ENCODE measurements around the gene RFX8. TPM values are rescaled to one million over a fixed set of nuclear protein-coding genes. Genes with fewer than 3 reads are reported as not detected.
"Not testable (repeated sequence)": the region's sequence is repeated elsewhere in the genome, so short reads cannot be mapped to it uniquely, and the experiment has no call there.

The RFX8 gene
- polyA plus RNA-seq, 4 donors = 0.10 to 0.35 TPM; not detected in 2

DNA sequence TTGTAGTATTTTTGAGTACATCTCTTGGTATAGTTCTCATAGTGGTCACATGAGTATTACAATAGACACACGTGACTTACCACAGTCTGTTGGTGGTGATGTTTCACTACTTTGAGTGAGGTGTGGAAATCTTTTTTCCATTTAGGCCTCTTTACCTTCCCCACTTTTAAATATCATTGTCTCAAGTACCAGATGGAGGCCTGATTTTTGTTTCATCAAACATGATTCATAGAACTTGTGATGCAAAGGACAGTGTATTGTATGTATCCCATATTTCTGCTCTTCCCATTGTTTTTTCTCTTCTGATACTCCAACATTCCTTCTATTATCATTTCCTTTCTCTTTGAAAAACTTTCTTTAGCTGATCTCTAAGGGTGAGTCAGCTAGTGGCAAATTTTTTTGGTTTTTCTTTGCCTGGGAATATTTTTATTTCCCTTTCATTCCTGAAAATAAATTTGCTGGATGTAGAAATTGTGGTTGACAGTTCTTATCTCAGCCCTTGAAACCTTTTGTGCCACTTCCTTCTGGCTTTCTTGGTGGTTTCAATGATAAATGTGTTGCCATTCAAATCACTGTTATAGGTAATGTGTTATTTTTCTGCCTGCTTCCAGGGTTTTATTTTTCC is 32.8 kb downstream of the RFX8 start:
- Histone ChIP-seq H3K36me3 (ENCODE audit: control insufficient read depth in 3 of 3, insufficient read depth in 2 of 3, low read depth in 1 of 3, low read length in 3 of 3) (no peaks in the 10 kb centered on the region), H3K4me3 (ENCODE audit: low read depth in 1 of 3, low read length in 3 of 3) (no peak overlapping the region), H3K27me3 (ENCODE audit: control insufficient read depth in 3 of 3, insufficient read depth in 3 of 3, low read length in 3 of 3) (no peaks in the 10 kb centered on the region), H3K4me1 (ENCODE audit: control insufficient read depth in 3 of 3, insufficient read depth in 2 of 3, low read depth in 1 of 3, low read length in 2 of 3) (no peaks in the 10 kb centered on the region), H3K27ac (ENCODE audit: low read depth in 1 of 3, low read length in 2 of 3) (no peak overlapping the region), H3K9me3 (ENCODE audit: control insufficient read depth in 2 of 2, insufficient read depth in 1 of 2, low read depth in 1 of 2, low read length in 1 of 2) (peaks cover 0 to 15% of the 10 kb centered on the region in 2 donors)
- no peak for DNase-seq
- no peak for FAIRE-seq
- 64 to 81% (median 69%) methylated on average over 1 of the region's 1 CpG for WGBS, 3 donors

DNA sequence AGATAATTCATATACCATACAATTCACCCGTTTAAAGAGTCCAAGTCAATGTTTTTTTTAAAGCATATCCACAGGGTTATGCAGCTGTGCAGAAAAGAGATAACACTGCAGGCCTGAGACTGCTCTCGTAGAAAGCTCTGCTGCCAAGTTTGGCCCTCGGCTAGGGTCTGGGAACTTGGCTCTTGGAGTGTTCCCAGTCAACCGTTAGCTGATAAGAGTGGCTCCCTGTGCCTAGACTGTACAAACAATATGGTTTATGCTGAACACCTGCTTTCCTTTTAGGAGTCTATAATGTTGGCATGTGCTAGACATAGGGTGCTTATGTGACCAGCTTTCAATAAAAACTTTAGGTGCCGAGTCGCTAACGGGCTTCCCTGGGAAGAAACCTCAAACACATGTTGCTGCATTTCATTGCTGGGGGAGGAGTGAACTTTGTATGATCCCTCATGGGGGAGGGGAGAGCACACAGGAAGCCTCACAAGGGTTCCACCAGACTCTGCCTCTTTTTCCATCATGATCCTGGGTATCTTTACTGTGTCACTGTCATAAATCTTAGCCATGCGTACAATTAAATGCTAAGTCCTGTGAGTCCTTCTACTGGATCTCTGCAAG is 34.7 kb downstream of the RFX8 start:
- no peak overlapping the region for H3K27ac ChIP-seq (ENCODE audit: low read depth in 1 of 3, low read length in 2 of 3)
- 16 to 41% (median 25%) methylated on average over 8 of the region's 8 CpGs for WGBS, 3 donors
- DNase-seq = peak; percentile 10 to 25

GRCh38 chr2:101439716-101440115 is 35.2 kb downstream of the RFX8 start:
- Histone ChIP-seq H3K9me3 (ENCODE audit: control insufficient read depth in 2 of 2, insufficient read depth in 1 of 2, low read depth in 1 of 2, low read length in 1 of 2) (peaks cover 0 to 8% of the 10 kb centered on the region in 2 donors), H3K27me3 (ENCODE audit: control insufficient read depth in 3 of 3, insufficient read depth in 3 of 3, low read length in 3 of 3) (peaks cover 0 to 3% (median 0%) of the 10 kb centered on the region in 3 donors), H3K27ac (ENCODE audit: low read depth in 1 of 3, low read length in 2 of 3) (no peak overlapping the region), H3K4me1 (ENCODE audit: control insufficient read depth in 3 of 3, insufficient read depth in 2 of 3, low read depth in 1 of 3, low read length in 2 of 3) (no peaks in the 10 kb centered on the region), H3K36me3 (ENCODE audit: control insufficient read depth in 3 of 3, insufficient read depth in 2 of 3, low read depth in 1 of 3, low read length in 3 of 3) (no peaks in the 10 kb centered on the region), H3K4me3 (ENCODE audit: low read depth in 1 of 3, low read length in 3 of 3) (no peak overlapping the region)
- 36 to 85% (median 46%) methylated on average over 10 of the region's 10 CpGs for WGBS, 3 donors
- FAIRE-seq = no peak
- no peak for DNase-seq

More for the DNA sequence above, 34.7 kb downstream of the RFX8 start:
- Histone ChIP-seq H3K27me3 (ENCODE audit: control insufficient read depth in 3 of 3, insufficient read depth in 3 of 3, low read length in 3 of 3) (peaks cover 0 to under 1% (median 0%) of the 10 kb centered on the region in 3 donors), H3K4me3 (ENCODE audit: low read depth in 1 of 3, low read length in 3 of 3) (no peak overlapping the region), H3K9me3 (ENCODE audit: control insufficient read depth in 2 of 2, insufficient read depth in 1 of 2, low read depth in 1 of 2, low read length in 1 of 2) (peaks cover 0 to 13% of the 10 kb centered on the region in 2 donors), H3K36me3 (ENCODE audit: control insufficient read depth in 3 of 3, insufficient read depth in 2 of 3, low read depth in 1 of 3, low read length in 3 of 3) (no peaks in the 10 kb centered on the region), H3K4me1 (ENCODE audit: control insufficient read depth in 3 of 3, insufficient read depth in 2 of 3, low read depth in 1 of 3, low read length in 2 of 3) (no peaks in the 10 kb centered on the region)
- no peak for FAIRE-seq

GRCh38 chr2:101438555-101438954 is 36.4 kb downstream of the RFX8 start:
- not testable (repeated sequence) for H3K36me3 ChIP-seq (ENCODE audit: control insufficient read depth in 3 of 3, insufficient read depth in 2 of 3, low read depth in 1 of 3, low read length in 3 of 3); H3K27me3 ChIP-seq (ENCODE audit: control insufficient read depth in 3 of 3, insufficient read depth in 3 of 3, low read length in 3 of 3); DNase-seq; H3K27ac ChIP-seq (ENCODE audit: low read depth in 1 of 3, low read length in 2 of 3); FAIRE-seq; H3K4me1 ChIP-seq (ENCODE audit: control insufficient read depth in 3 of 3, insufficient read depth in 2 of 3, low read depth in 1 of 3, low read length in 2 of 3); H3K9me3 ChIP-seq (ENCODE audit: control insufficient read depth in 2 of 2, insufficient read depth in 1 of 2, low read depth in 1 of 2, low read length in 1 of 2); H3K4me3 ChIP-seq (ENCODE audit: low read depth in 1 of 3, low read length in 3 of 3)
- WGBS, 3 donors = 61 to 89% (median 74%) methylated on average over 4 of the region's 4 CpGs

- Histone ChIP-seq H3K9me3 (ENCODE audit: control insufficient read depth in 2 of 2, insufficient read depth in 1 of 2, low read depth in 1 of 2, low read length in 1 of 2) (no peaks in the 10 kb centered on the region), H3K4me1 (ENCODE audit: control insufficient read depth in 3 of 3, insufficient read depth in 2 of 3, low read depth in 1 of 3, low read length in 2 of 3) (no peaks in the 10 kb centered on the region), H3K36me3 (ENCODE audit: control insufficient read depth in 3 of 3, insufficient read depth in 2 of 3, low read depth in 1 of 3, low read length in 3 of 3) (no peaks in the 10 kb centered on the region), H3K27ac (ENCODE audit: low read depth in 1 of 3, low read length in 2 of 3) (no peak overlapping the region), H3K4me3 (ENCODE audit: low read depth in 1 of 3, low read length in 3 of 3) (no peak overlapping the region), H3K27me3 (ENCODE audit: control insufficient read depth in 3 of 3, insufficient read depth in 3 of 3, low read length in 3 of 3) (peaks cover 0 to 3% (median 0%) of the 10 kb centered on the region in 3 donors)
- DNase-seq = peak in 1 of 2 donors; percentile 13
- 72 to 81% (median 78%) methylated on average over 22 to 24 of the region's 24 CpGs for WGBS, 3 donors
- FAIRE-seq = no peak
These were observed 39.7 kb downstream of the RFX8 start for GRCh38 chr2:101435001-101435862.

- Histone ChIP-seq H3K4me1 (ENCODE audit: control insufficient read depth in 3 of 3, insufficient read depth in 2 of 3, low read depth in 1 of 3, low read length in 2 of 3) (no peaks in the 10 kb centered on the region), H3K27me3 (ENCODE audit: control insufficient read depth in 3 of 3, insufficient read depth in 3 of 3, low read length in 3 of 3) (peaks cover 0 to 3% (median 0%) of the 10 kb centered on the region in 3 donors), H3K27ac (ENCODE audit: low read depth in 1 of 3, low read length in 2 of 3) (no peak overlapping the region), H3K9me3 (ENCODE audit: control insufficient read depth in 2 of 2, insufficient read depth in 1 of 2, low read depth in 1 of 2, low read length in 1 of 2) (no peaks in the 10 kb centered on the region), H3K4me3 (ENCODE audit: low read depth in 1 of 3, low read length in 3 of 3) (no peak overlapping the region), H3K36me3 (ENCODE audit: control insufficient read depth in 3 of 3, insufficient read depth in 2 of 3, low read depth in 1 of 3, low read length in 3 of 3) (no peaks in the 10 kb centered on the region)
- FAIRE-seq (no peak), DNase-seq (no peak)
- 67 to 85% (median 79%) methylated on average over 3 of the region's 3 CpGs for WGBS, 3 donors
These were observed 41.4 kb downstream of the RFX8 start for GRCh38 chr2:101433465-101433864.

DNA sequence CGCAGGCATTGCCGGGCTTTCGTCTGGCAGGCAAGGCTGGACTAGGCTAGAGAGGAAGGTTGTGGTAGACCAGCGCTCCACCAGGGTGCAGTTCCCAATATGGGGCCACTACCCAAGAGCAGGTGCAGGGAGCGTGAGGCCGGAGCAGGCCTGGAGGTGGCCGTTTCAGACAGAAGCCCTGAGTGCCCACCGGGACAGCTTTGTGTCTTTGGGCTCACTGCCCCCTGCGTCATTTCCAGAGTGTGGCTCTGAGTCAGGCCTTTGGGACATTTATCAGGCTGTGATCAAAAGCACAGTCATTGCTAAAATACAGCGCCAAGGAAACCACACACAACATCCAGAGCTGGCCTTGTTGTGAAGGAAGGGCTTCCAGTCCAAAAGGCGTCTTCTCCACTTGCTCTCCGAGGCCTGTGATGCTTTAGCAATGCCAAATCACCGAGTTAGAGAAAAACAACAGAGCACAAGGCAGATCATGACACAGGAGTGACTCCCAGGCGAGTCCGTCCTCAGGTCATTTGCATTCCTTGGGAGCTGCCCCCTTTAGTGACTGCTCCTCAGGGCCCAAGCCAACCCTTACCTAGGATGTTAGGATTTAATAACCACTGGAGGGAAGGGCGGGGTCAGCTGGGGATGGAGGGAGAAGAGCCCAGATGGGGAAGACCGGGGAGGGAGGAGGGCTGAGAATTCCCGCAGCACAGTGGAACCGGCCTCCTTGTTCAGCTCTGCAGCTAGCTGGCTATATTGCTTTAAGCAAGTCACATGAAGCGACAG is 42.3 kb downstream of the RFX8 start:
- FAIRE-seq (no peak), DNase-seq (no peak)
- no peaks in the 10 kb centered on the region for H3K9me3 ChIP-seq (ENCODE audit: control insufficient read depth in 2 of 2, insufficient read depth in 1 of 2, low read depth in 1 of 2, low read length in 1 of 2)
- H3K27ac ChIP-seq (ENCODE audit: low read depth in 1 of 3, low read length in 2 of 3) = no peak overlapping the region
- H3K4me3 ChIP-seq (ENCODE audit: low read depth in 1 of 3, low read length in 3 of 3) = no peak overlapping the region
- 87 to 89% (median 88%) methylated on average over 20 of the region's 20 CpGs for WGBS, 3 donors
- H3K27me3 ChIP-seq (ENCODE audit: control insufficient read depth in 3 of 3, insufficient read depth in 3 of 3, low read length in 3 of 3) = peaks cover 0 to 3% (median 0%) of the 10 kb centered on the region in 3 donors
- no peaks in the 10 kb centered on the region for H3K4me1 ChIP-seq (ENCODE audit: control insufficient read depth in 3 of 3, insufficient read depth in 2 of 3, low read depth in 1 of 3, low read length in 2 of 3)
- no peaks in the 10 kb centered on the region for H3K36me3 ChIP-seq (ENCODE audit: control insufficient read depth in 3 of 3, insufficient read depth in 2 of 3, low read depth in 1 of 3, low read length in 3 of 3)

DNA sequence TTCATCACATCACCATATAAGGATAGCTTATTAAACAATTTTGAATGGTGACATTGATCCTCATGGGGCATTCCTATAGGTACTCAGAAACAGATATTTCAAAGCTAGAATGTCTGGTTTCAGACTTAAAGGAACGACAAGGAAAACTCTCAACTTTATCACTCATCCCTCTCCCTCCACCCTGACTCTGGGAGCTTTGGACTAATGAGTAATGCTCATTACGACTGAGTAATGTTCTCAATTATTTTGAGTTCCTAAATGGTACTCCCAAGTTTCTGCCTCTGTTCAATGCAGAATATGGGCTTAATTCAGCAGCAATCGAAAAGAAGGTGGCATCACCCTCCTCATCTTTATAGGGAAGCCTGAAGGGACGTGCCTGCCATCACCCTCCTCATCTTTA is 43.4 kb downstream of the RFX8 start:
- FAIRE-seq = no peak
- H3K27ac ChIP-seq (ENCODE audit: low read depth in 1 of 3, low read length in 2 of 3) = no peak overlapping the region
- H3K4me1 ChIP-seq (ENCODE audit: control insufficient read depth in 3 of 3, insufficient read depth in 2 of 3, low read depth in 1 of 3, low read length in 2 of 3) = no peaks in the 10 kb centered on the region
- no peak for DNase-seq
- no peaks in the 10 kb centered on the region for H3K9me3 ChIP-seq (ENCODE audit: control insufficient read depth in 2 of 2, insufficient read depth in 1 of 2, low read depth in 1 of 2, low read length in 1 of 2)
- WGBS, 3 donors = 82 to 90% (median 84%) methylated on average over 4 of the region's 4 CpGs
- peaks cover 0 to 3% (median 0%) of the 10 kb centered on the region in 3 donors for H3K27me3 ChIP-seq (ENCODE audit: control insufficient read depth in 3 of 3, insufficient read depth in 3 of 3, low read length in 3 of 3)
- no peaks in the 10 kb centered on the region for H3K36me3 ChIP-seq (ENCODE audit: control insufficient read depth in 3 of 3, insufficient read depth in 2 of 3, low read depth in 1 of 3, low read length in 3 of 3)
- no peak overlapping the region for H3K4me3 ChIP-seq (ENCODE audit: low read depth in 1 of 3, low read length in 3 of 3)

All from small intestine (tissue), 7 donors.